Kidney (tissue), 14 donors: Measurements from ENCODE around the gene TBC1D8B. TPM values are rescaled to one million over a fixed set of nuclear protein-coding genes. Genes with fewer than 3 reads are reported as not detected.

Experiments used
- DNase-seq, 5 donors: peaks; one replicate each; pipeline ENCODE4 v3.0.0-alpha.2; 2013 to 2020
- FAIRE-seq: peaks from 2 replicates; lab custom pipeline; 2012; peaks lifted over from hg19 to GRCh38; lab: Jason Lieb, UNC
- H3K27ac ChIP-seq, 2 donors: one replicate each; pipeline ENCODE4 v1.7.0; 2013; ENCODE audit warnings: low read depth in 2 of 2, low read length in 2 of 2, inconsistent platforms in 1 of 2
- H3K27me3 ChIP-seq: one replicate; pipeline ENCODE4 v1.7.1; 2013; ENCODE audit warnings: low read length, inconsistent platforms; ENCODE audit not compliant: control insufficient read depth, insufficient read depth
- H3K36me3 ChIP-seq, 3 donors: one replicate each; pipeline versions ENCODE4 v1.7.0 to v1.7.1; 2013; ENCODE audit warnings: low read length in 3 of 3, control low read depth in 1 of 3, inconsistent platforms in 1 of 3; ENCODE audit not compliant: insufficient read depth in 3 of 3, control insufficient read depth in 2 of 3
- H3K4me1 ChIP-seq, 3 donors: one replicate each; pipeline versions ENCODE4 v1.7.0 to v1.7.1; 2013; ENCODE audit warnings: low read length in 3 of 3, inconsistent platforms in 1 of 3, low read depth in 1 of 3; ENCODE audit not compliant: control insufficient read depth in 2 of 3, insufficient read depth in 2 of 3
- H3K4me3 ChIP-seq, 3 donors: one replicate each; pipeline versions ENCODE4 v1.7.0 to v1.8.1; 2013; ENCODE audit warnings: low read length in 3 of 3, control low read depth in 1 of 3, inconsistent platforms in 1 of 3
- H3K9ac ChIP-seq, 3 donors: one replicate each; pipeline versions ENCODE4 v1.7.0 to v1.7.1; 2013; ENCODE audit warnings: low read length in 3 of 3, control low read depth in 1 of 3, inconsistent platforms in 1 of 3
- H3K9me3 ChIP-seq, 3 donors: one replicate each; pipeline versions ENCODE4 v1.7.0 to v1.7.1; 2013; ENCODE audit warnings: low read length in 3 of 3, control low read depth in 1 of 3, inconsistent platforms in 1 of 3; ENCODE audit not compliant: control insufficient read depth in 2 of 3, insufficient read depth in 1 of 3
- CTCF ChIP-seq: IDR thresholded peaks from 3 replicates; pipeline ENCODE4 v1.5.1; 2012; ENCODE audit warnings: mild to moderate bottlenecking, moderate library complexity, borderline replicate concordance; ENCODE audit not compliant: insufficient read depth; ENCODE audit errors: extremely low read depth
- intact Hi-C: fragments of 100-400 bp; cut with DNase I; formaldehyde crosslinking; loops from one replicate; pipeline ENCODE4 v1.11.1; 2022
- polyA plus RNA-seq: library from polyadenylated mRNA; stranded (reverse); fragments of 350-450 nt; fragmentation: Illumina TruSeq; extraction: RNeasy Lipid Tissue Mini Kit (QIAGEN cat#74804); gene quantifications from one replicate; pipeline ENCODE4 v1.2.3, GENCODE V29; 2014; ENCODE audit warnings: low read depth, low replicate concordance; ENCODE audit not compliant: insufficient read depth
- total RNA-seq: library from RNA; stranded (reverse); fragmentation: NEBNext Ultra II Directional; extraction: Animal tissue kit (Norgen Biotek cat#: 25700); gene quantifications from one replicate; pipeline ENCODE4 v1.2.1, GENCODE V29; 2021
- donor health status: control.
- donor health status: control.
- donor health status: control.
- donor health status: control.
- donor health status: control.
- donor health status: DM: yes; HTN: yes; CAD: no.
- donor health status: Normal renal cell carcinoma (clear cell type).

TBC1D8B gene
- total and polyA plus RNA-seq, 2 donors from 2014 or later = 3.5 to 9.7 TPM

DNA sequence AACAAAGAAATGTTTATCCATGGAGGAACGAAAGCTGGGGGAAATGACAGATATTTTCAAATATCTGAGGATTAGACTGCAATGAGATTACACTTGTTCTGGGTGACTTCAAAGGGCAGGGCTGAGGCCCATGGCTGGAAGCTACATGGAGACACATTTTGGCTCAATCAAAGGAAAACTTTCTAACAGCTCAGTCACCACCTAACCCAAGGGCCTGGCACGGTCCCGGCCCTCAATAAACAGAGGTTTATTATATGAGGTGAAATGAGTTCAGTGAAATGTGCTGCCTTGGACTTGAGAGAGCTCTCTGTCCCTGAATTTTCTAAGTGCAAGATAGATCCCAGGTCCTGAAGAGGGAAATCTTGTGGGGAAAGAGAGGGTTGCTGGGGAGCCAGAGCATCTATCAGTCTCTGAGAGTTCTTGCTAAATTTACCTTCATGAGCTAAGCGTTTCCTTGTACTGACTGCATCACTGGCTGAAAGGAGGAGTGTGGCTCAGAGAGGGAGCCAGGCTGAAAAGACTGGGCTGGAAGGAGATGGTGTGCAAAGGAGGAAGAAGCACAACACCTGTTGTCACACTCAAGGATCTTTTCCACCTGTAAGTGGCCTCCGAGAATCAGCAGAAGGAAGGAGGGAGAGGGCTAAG lies 102.7 kb downstream of the TBC1D8B start:
- DNase-seq = no peak
- intact Hi-C loops = loop anchor here (5.0 kb wide), 1 partner anchor 52 kb away; no protein-coding TSS in a partner anchor
- no peak for FAIRE-seq
- Histone ChIP-seq H3K27ac (peak overlapping the region in 1 of 2 donors; percentile 47), H3K27me3 (no peaks in the 10 kb centered on the region), H3K9ac (no peak overlapping the region), H3K36me3 (no peaks in the 10 kb centered on the region), H3K4me1 (peaks cover 0 to 8% (median 4%) of the 10 kb centered on the region in 3 donors), H3K4me3 (no peak overlapping the region), H3K9me3 (no peaks in the 10 kb centered on the region)
- TF ChIP-seq CTCF = no peak

GRCh38 chrX:106906361-106906760 lies 103.9 kb downstream of the TBC1D8B start:
- Histone ChIP-seq H3K9ac (no peak overlapping the region), H3K27ac (peak overlapping the region; percentile 47 to 51), H3K36me3 (no peaks in the 10 kb centered on the region), H3K4me1 (peaks cover 0 to 8% (median 4%) of the 10 kb centered on the region in 3 donors), H3K27me3 (no peaks in the 10 kb centered on the region), H3K4me3 (no peak overlapping the region), H3K9me3 (no peaks in the 10 kb centered on the region)
- intact Hi-C loops = loop anchor here (5.0 kb wide), 1 partner anchor 51 kb away; no protein-coding TSS in a partner anchor
- DNase-seq (peak in 4 of 5 donors; percentile 62 to 87 (median 72)), FAIRE-seq (no peak)
- no peak for TF ChIP-seq CTCF

DNA sequence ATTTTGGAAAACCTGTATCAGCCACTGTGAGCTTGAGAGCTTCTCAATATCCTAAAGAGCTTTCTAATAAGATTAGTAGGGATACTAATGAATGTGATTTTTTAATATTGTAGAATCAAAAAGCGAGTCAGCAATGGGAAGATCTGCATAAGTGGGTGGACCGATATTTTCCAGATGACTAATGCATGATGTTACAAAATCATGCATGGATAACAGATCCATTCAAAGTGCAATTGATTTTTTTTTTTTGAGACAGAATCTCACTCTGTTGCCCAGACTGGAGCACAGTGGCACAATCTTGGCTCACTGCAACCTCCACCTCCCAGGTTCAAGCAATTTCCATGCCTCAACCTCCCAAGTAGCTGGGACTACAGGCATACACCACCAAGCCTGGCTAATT lies 110.4 kb downstream of the TBC1D8B start:
- no peak for DNase-seq
- intact Hi-C loops = no loop called here
- Histone ChIP-seq H3K27ac (no peak overlapping the region), H3K27me3 (no peaks in the 10 kb centered on the region), H3K4me1 (no peaks in the 10 kb centered on the region), H3K36me3 (no peaks in the 10 kb centered on the region), H3K9me3 (no peaks in the 10 kb centered on the region), H3K9ac (no peak overlapping the region), H3K4me3 (no peak overlapping the region)
- FAIRE-seq = no peak
- TF ChIP-seq CTCF = no peak
